Measurements from ENCODE around the gene THBS3. TPM values are rescaled to one million over a fixed set of nuclear protein-coding genes. Genes with fewer than 3 reads are reported as not detected.

Gene THBS3
- total and polyA plus RNA-seq, 9 of the 15 experiments (the other 6 are each of a cell fraction or from before 2014, with no cell fraction given) = 0.59 to 8.3 (median 3.2) TPM

DNA sequence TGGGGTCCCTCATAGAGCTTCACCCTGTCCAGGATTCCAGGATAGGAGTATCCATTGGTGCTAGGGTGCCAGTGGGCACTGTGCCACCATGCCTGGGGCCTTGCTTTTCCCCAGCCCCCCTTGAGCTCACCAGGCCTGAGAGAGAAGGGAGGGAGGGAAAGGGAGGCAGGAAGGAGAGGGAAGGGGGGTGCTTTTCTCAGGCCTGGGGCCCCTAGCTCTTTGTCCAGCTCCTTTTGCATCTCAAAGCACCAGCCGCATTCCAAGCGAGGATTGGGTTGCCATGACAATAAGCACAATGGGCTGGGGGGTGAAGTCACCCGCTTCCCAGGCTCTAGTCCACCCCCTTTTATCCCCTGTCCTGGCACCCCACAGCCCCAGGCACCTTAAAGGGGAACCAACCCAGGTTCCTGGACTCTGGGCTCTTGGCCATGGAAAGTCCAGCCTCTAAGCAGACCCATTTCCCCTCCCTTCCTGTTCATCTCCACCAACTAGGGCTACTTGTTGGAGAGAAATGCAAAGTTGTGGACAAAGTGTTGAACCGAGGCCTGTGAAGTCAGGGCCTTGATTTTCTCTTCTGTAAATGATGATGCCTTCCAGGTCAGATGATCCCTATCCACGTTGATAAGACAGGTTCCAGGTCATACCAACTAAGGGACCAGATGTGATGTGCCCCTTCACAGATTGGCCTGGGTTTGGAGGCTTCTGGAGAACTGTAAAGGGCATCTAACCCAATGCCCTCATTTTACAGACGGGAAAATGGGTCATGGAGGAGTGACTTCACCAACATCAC is 11.4 kb downstream of the THBS3 start:
- Histone ChIP-seq H3K27me3 (ENCODE audit: control insufficient read depth in 2 of 2, insufficient read depth in 2 of 2, low read length in 2 of 2) (no peaks in the 10 kb centered on the region), H3K9me1 (ENCODE audit: control insufficient read depth, insufficient read depth, low read length) (no peaks in the 10 kb centered on the region), H3K4me2 (ENCODE audit: insufficient read depth, low read length) (0 out of 2 replicates have a peak overlapping the region, but pooled peaks have one; percentile 78), H3K9ac (ENCODE audit: insufficient read depth in 1 of 2, low read depth in 2 of 2, low read length in 2 of 2) (peak overlapping the region in 1 of 2 experiments; percentile 98; a peak in 2 of 4 replicates), H3K9me3 (replicated peaks; ENCODE audit: control insufficient read depth, insufficient read depth, low read depth, low read length) (no peaks in the 10 kb centered on the region), H3K4me1 (replicated peaks in 1 of 2; ENCODE audit: control insufficient read depth in 2 of 2, insufficient read depth in 2 of 2, low read length in 2 of 2) (peaks cover 19 to 50% of the 10 kb centered on the region in 2 experiments), H3K36me3 (ENCODE audit: control insufficient read depth, insufficient read depth, low read length) (peaks cover 35% of the 10 kb centered on the region; the same call in 2 of the 3 replicates), H2AFZ (ENCODE audit: low read depth, low read length) (no peak overlapping the region), H3K79me2 (ENCODE audit: control insufficient read depth, insufficient read depth, low read length) (peaks cover 30% of the 10 kb centered on the region), H3K4me3 (no peak overlapping the region), H3K27ac (ENCODE audit: extremely low read depth, low read depth, low read length) (no peak overlapping the region), H4K20me1 (replicated peaks; ENCODE audit: control insufficient read depth, insufficient read depth, low read length) (no peaks in the 10 kb centered on the region)
- DNase-seq (ENCODE audit: extremely low read depth in 1 of 4, low spot score in 3 of 4) (no peak), FAIRE-seq (no peak), ATAC-seq (no peak)
- in situ Hi-C loops (cut with MboI) = no loop called here
- BruUV-seq (replicated peaks) = no TSS peak
- TF ChIP-seq RFX1 (IDR thresholded peaks at IDR 0.05) (peak; percentile 64; the same call in 1 of the 2 replicates), FOXK1 (CRISPR knock-in tag; IDR thresholded peaks at IDR 0.05; ENCODE audit: borderline replicate concordance) (no peak), ZNF696 (CRISPR knock-in tag; conservative IDR thresholded peaks at IDR 0.05) (no peak)
- 78% methylated on average over 6 of the region's 6 CpGs for WGBS (ENCODE audit: insufficient coverage, low coverage, missing lambda C conversion rate)
- POLR2A ChIA-PET = interaction anchor here (0.5 to 0.9 kb wide), 4 partner anchors 11 to 364 kb away, joined by 3 to 4 read pairs (median 3); partner anchors contain the start of gene THBS3
- CTCF ChIA-PET (ENCODE audit: low intra/inter-chr PET ratio) = no interaction called here
- intact Hi-C loops (cut with micrococcal nuclease) = no loop called here
